Osteocyte (in vitro differentiated cells): ENCODE results near the gene CAMK1D. TPM values are rescaled to one million over a fixed set of nuclear protein-coding genes. Genes with fewer than 3 reads are reported as not detected.
"Not testable (repeated sequence)": the region's sequence is repeated elsewhere in the genome, so short reads cannot be mapped to it uniquely, and the experiment has no call there.

Experiments used
- DNase-seq: peaks from one replicate; pipeline ENCODE4 v3.0.0; 2021; ENCODE audit warnings: mixed read lengths; ENCODE audit not compliant: unreplicated experiment; ENCODE audit errors: extremely low spot score
- H3K27ac Mint-ChIP-seq: one replicate; pipeline ENCODE4 v1.8.0; 2021; ENCODE audit warnings: mild to moderate bottlenecking, mixed read lengths; ENCODE audit not compliant: unreplicated experiment
- H3K27me3 Mint-ChIP-seq: one replicate; pipeline ENCODE4 v1.8.0; 2021; ENCODE audit warnings: mixed read lengths; ENCODE audit not compliant: unreplicated experiment
- H3K36me3 Mint-ChIP-seq: one replicate; pipeline ENCODE4 v1.8.0; 2021; ENCODE audit warnings: mixed read lengths; ENCODE audit not compliant: unreplicated experiment
- H3K4me1 Mint-ChIP-seq: one replicate; pipeline ENCODE4 v1.8.0; 2021; ENCODE audit warnings: mixed read lengths; ENCODE audit not compliant: unreplicated experiment
- H3K4me3 Mint-ChIP-seq: one replicate; pipeline ENCODE4 v1.8.0; 2021; ENCODE audit warnings: mild to moderate bottlenecking, moderate library complexity, mixed read lengths; ENCODE audit not compliant: unreplicated experiment
- H3K9me3 Mint-ChIP-seq: one replicate; pipeline ENCODE4 v1.8.0; 2021; ENCODE audit warnings: mixed read lengths; ENCODE audit not compliant: unreplicated experiment
- CTCF ChIP-seq: fragments of 200-600 bp; sonication (generic); IDR thresholded peaks from 2 replicates; pipeline ENCODE4 v1.5.0; 2021; ENCODE audit warnings: antibody characterized with exemption, mild to moderate bottlenecking, moderate library complexity
- total RNA-seq: library from RNA; stranded (reverse); gene quantifications from 2 replicates; pipeline ENCODE4 v1.2.1, GENCODE V29; 2021

Gene CAMK1D
- total RNA-seq, 1 donor from 2014 or later = 13.7 TPM

GRCh38 chr10:12733271-12733670 lies 383.9 kb downstream of the CAMK1D start:
- Mint-ChIP-seq H3K27ac (no peak overlapping the region), H3K4me1 (no peaks in the 10 kb centered on the region), H3K27me3 (no peaks in the 10 kb centered on the region), H3K4me3 (no peak overlapping the region), H3K9me3 (no peaks in the 10 kb centered on the region), H3K36me3 (no peaks in the 10 kb centered on the region)
- DNase-seq = no peak
- no peak for TF ChIP-seq CTCF

- Mint-ChIP-seq H3K27ac (no peak overlapping the region), H3K4me3 (no peak overlapping the region), H3K9me3 (no peaks in the 10 kb centered on the region), H3K4me1 (no peaks in the 10 kb centered on the region), H3K27me3 (no peaks in the 10 kb centered on the region), H3K36me3 (no peaks in the 10 kb centered on the region)
- no peak for DNase-seq
- no peak for TF ChIP-seq CTCF
Observed at GRCh38 chr10:12735843-12736462, 386.6 kb downstream of the CAMK1D start.

GRCh38 chr10:12740813-12741212 lies 391.5 kb downstream of the CAMK1D start:
- Mint-ChIP-seq H3K27ac (no peak overlapping the region), H3K4me3 (no peak overlapping the region), H3K27me3 (no peaks in the 10 kb centered on the region), H3K4me1 (no peaks in the 10 kb centered on the region), H3K36me3 (no peaks in the 10 kb centered on the region), H3K9me3 (no peaks in the 10 kb centered on the region)
- no peak for TF ChIP-seq CTCF
- no peak for DNase-seq

GRCh38 chr10:12741360-12741804 lies 392.0 kb downstream of the CAMK1D start:
- no peak overlapping the region for H3K4me3 Mint-ChIP-seq
- H3K27me3 Mint-ChIP-seq = peaks cover under 1% of the 10 kb centered on the region
- H3K36me3 Mint-ChIP-seq = no peaks in the 10 kb centered on the region
- TF ChIP-seq CTCF = no peak
- no peaks in the 10 kb centered on the region for H3K9me3 Mint-ChIP-seq
- DNase-seq = no peak
- peak overlapping the region; percentile 39 for H3K27ac Mint-ChIP-seq
- H3K4me1 Mint-ChIP-seq = peaks cover 2% of the 10 kb centered on the region

GRCh38 chr10:12742771-12743170 lies 393.4 kb downstream of the CAMK1D start:
- peaks cover 5% of the 10 kb centered on the region for H3K4me1 Mint-ChIP-seq
- DNase-seq = no peak
- H3K27ac Mint-ChIP-seq = no peak overlapping the region
- no peak overlapping the region for H3K4me3 Mint-ChIP-seq
- TF ChIP-seq CTCF = no peak
- H3K36me3 Mint-ChIP-seq = no peaks in the 10 kb centered on the region
- H3K27me3 Mint-ChIP-seq = peaks cover 3% of the 10 kb centered on the region
- no peaks in the 10 kb centered on the region for H3K9me3 Mint-ChIP-seq

GRCh38 chr10:12743466-12743865 lies 394.1 kb downstream of the CAMK1D start:
- not testable (repeated sequence) for H3K36me3 Mint-ChIP-seq, H3K4me3 Mint-ChIP-seq, H3K4me1 Mint-ChIP-seq, H3K27ac Mint-ChIP-seq, H3K27me3 Mint-ChIP-seq, H3K9me3 Mint-ChIP-seq, DNase-seq
